ENCODE measurements around the gene TACC2.

- TF ChIP-seq CTCF (conservative IDR thresholded peaks at IDR 0.05), result no peak
- TF ChIP-seq ZFX (IDR thresholded peaks at IDR 0.05), result no peak
These were observed 39.9 kb upstream of the TACC2 start for GRCh38 chr10:121949049-121949448.
